Stimulated activated CD4-positive, alpha-beta T cell treated with anti-CD3 and anti-CD28 coated beads, Interleukin-12 subunit alpha, Interleukin-12 subunit beta, amount 100 ng/mL, for 24 hours (primary cell): ENCODE data around the gene KRT28.

Source experiments
- DNase-seq, 2 experiments: peaks; one replicate each; pipeline ENCODE4 v3.0.0-alpha.2; 2020; ENCODE audit warnings: low read depth in 2 of 2

Gene KRT28

GRCh38 chr17:40799859-40800258, at the start of gene KRT28:
KRT28 (minus strand) TSS chr17:40799959; CDS start chr17:40799893, 66 bp downstream.
- no peak for DNase-seq

- no peak for DNase-seq
Observed at GRCh38 chr17:40848583-40849235, 49.0 kb upstream of the KRT28 start.

GRCh38 chr17:40846515-40847144, 46.9 kb upstream of the KRT28 start:
- DNase-seq, result no peak

- no peak for DNase-seq
Observed at GRCh38 chr17:40844671-40845107, 44.9 kb upstream of the KRT28 start.

GRCh38 chr17:40843242-40843641, 43.5 kb upstream of the KRT28 start:
- no peak for DNase-seq

GRCh38 chr17:40841246-40841645, 41.5 kb upstream of the KRT28 start:
- no peak for DNase-seq

GRCh38 chr17:40839194-40839593, 39.4 kb upstream of the KRT28 start:
- no peak for DNase-seq

GRCh38 chr17:40836020-40836419, 36.3 kb upstream of the KRT28 start:
- DNase-seq, result no peak

- no peak for DNase-seq
Observed at GRCh38 chr17:40833882-40834281, 34.1 kb upstream of the KRT28 start.

- DNase-seq, result no peak
Observed at GRCh38 chr17:40832840-40833239, 33.1 kb upstream of the KRT28 start.

GRCh38 chr17:40830085-40830776, 30.5 kb upstream of the KRT28 start:
- no peak for DNase-seq

- DNase-seq, result no peak
Observed at GRCh38 chr17:40828454-40829044, 28.8 kb upstream of the KRT28 start.

GRCh38 chr17:40827746-40828453, 28.1 kb upstream of the KRT28 start:
- DNase-seq, result no peak

GRCh38 chr17:40825599-40825998, 25.8 kb upstream of the KRT28 start:
- no peak for DNase-seq

GRCh38 chr17:40824015-40824832, 24.5 kb upstream of the KRT28 start:
- DNase-seq, result no peak

- DNase-seq, result no peak
Observed at GRCh38 chr17:40822132-40822812, 22.5 kb upstream of the KRT28 start, which contains the start of gene KRT10. KRT10 (minus strand) TSS chr17:40822614; CDS start chr17:40822585, 29 bp downstream.

GRCh38 chr17:40821536-40821935, 21.8 kb upstream of the KRT28 start:
- DNase-seq, result no peak

- DNase-seq, result no peak
Observed at GRCh38 chr17:40820228-40820838, 20.6 kb upstream of the KRT28 start.

- DNase-seq, result no peak
Observed at GRCh38 chr17:40819528-40820125, 19.9 kb upstream of the KRT28 start.
